Trophoblast cell (in vitro differentiated cells and primary cell): Measurements from ENCODE around the gene S100PBP.
"Not testable (repeated sequence)": the region's sequence is repeated elsewhere in the genome, so short reads cannot be mapped to it uniquely, and the experiment has no call there.

Experiments used
- DNase-seq, 2 donors: peaks; one replicate each; pipeline ENCODE4 v3.0.0-alpha.2; 2016
- H2AFZ ChIP-seq: 2 replicates; pipeline ENCODE4 v1.6.1; 2013; ENCODE audit warnings: low read length, moderate library complexity, mild to moderate bottlenecking; ENCODE audit not compliant: insufficient read depth, poor library complexity
- H2AK5ac ChIP-seq: 2 replicates; pipeline ENCODE4 v1.6.1; 2013; ENCODE audit warnings: mild to moderate bottlenecking, low read length
- H2BK120ac ChIP-seq: 2 replicates; pipeline ENCODE4 v1.6.1; 2013; ENCODE audit warnings: low read length, mild to moderate bottlenecking, moderate library complexity; ENCODE audit not compliant: insufficient read depth, poor library complexity
- H2BK12ac ChIP-seq: 2 replicates; pipeline ENCODE4 v1.6.1; 2013; ENCODE audit warnings: mild to moderate bottlenecking, low read length, moderate library complexity
- H2BK5ac ChIP-seq: 2 replicates; pipeline ENCODE4 v1.6.1; 2013; ENCODE audit warnings: low read length, low read depth, moderate library complexity, mild to moderate bottlenecking; ENCODE audit not compliant: poor library complexity
- H3K14ac ChIP-seq: 2 replicates; pipeline ENCODE4 v1.6.1; 2013; ENCODE audit warnings: mild to moderate bottlenecking, low read length
- H3K18ac ChIP-seq: 2 replicates; pipeline ENCODE4 v1.6.1; 2013; ENCODE audit warnings: mild to moderate bottlenecking, low read length
- H3K23ac ChIP-seq: 2 replicates; pipeline ENCODE4 v1.6.1; 2013; ENCODE audit warnings: low read length
- H3K27ac ChIP-seq: 2 replicates; pipeline ENCODE4 v1.5.1; 2013; ENCODE audit warnings: low read depth, mild to moderate bottlenecking, inconsistent platforms, low read length, moderate library complexity
- H3K27me3 ChIP-seq: 2 replicates; pipeline ENCODE4 v1.6.1; 2013; ENCODE audit warnings: inconsistent platforms, mild to moderate bottlenecking, low read length, moderate library complexity; ENCODE audit not compliant: insufficient read depth
- H3K36me3 ChIP-seq, 2 experiments: 1 replicate in 1 of 2; 2 replicates in 1 of 2; pipeline ENCODE4 v1.6.1; 2013; ENCODE audit warnings: low read length in 2 of 2, mild to moderate bottlenecking in 2 of 2, moderate library complexity in 1 of 2; ENCODE audit not compliant: insufficient read depth in 2 of 2, control insufficient read depth in 1 of 2
- H3K4ac ChIP-seq: 2 replicates; pipeline ENCODE4 v1.6.1; 2013; ENCODE audit warnings: low read depth, mild to moderate bottlenecking, low read length, moderate library complexity
- H3K4me1 ChIP-seq, 2 experiments: 1 replicate in 1 of 2; 2 replicates in 1 of 2; pipeline ENCODE4 v1.6.1; 2013; ENCODE audit warnings: low read length in 2 of 2, mild to moderate bottlenecking in 2 of 2, moderate library complexity in 1 of 2; ENCODE audit not compliant: insufficient read depth in 2 of 2, control insufficient read depth in 1 of 2
- H3K4me2 ChIP-seq: 2 replicates; pipeline ENCODE4 v1.6.1; 2013; ENCODE audit warnings: inconsistent platforms, mild to moderate bottlenecking, low read length, moderate library complexity
- H3K4me3 ChIP-seq: 2 replicates; pipeline ENCODE4 v1.5.1; 2013; ENCODE audit warnings: mild to moderate bottlenecking, low read depth, low read length, inconsistent platforms
- H3K79me1 ChIP-seq: one replicate; pipeline ENCODE4 v1.6.1; 2013; ENCODE audit warnings: low read length
- H3K79me2 ChIP-seq: 2 replicates; pipeline ENCODE4 v1.6.1; 2013; ENCODE audit warnings: low read length, mild to moderate bottlenecking; ENCODE audit not compliant: control insufficient read depth, insufficient read depth, poor library complexity
- H3K9ac ChIP-seq: 2 replicates; pipeline ENCODE4 v1.6.1; 2013; ENCODE audit warnings: mild to moderate bottlenecking, low read length
- H3K9me3 ChIP-seq: 2 replicates; pipeline ENCODE4 v1.6.1; 2013; ENCODE audit warnings: low read depth, mild to moderate bottlenecking, control low read depth, inconsistent platforms, low read length; ENCODE audit not compliant: insufficient read depth
- H4K12ac ChIP-seq: 2 replicates; pipeline ENCODE4 v1.6.1; 2013; ENCODE audit warnings: low read depth, mild to moderate bottlenecking, low read length, moderate library complexity
- H4K8ac ChIP-seq: 2 replicates; pipeline ENCODE4 v1.6.1; 2013; ENCODE audit warnings: low read depth, mild to moderate bottlenecking, low read length, moderate library complexity
- H4K91ac ChIP-seq: one replicate; pipeline ENCODE4 v1.6.1; 2013; ENCODE audit warnings: low read depth, mild to moderate bottlenecking, low read length, moderate library complexity
- WGBS: extraction: QIAGEN DNeasy Blood & Tissue Kit; methylation state at CpG from one replicate; pipeline ENCODE4 v1.1.7; 2013; ENCODE audit warnings: missing lambda C conversion rate; ENCODE audit not compliant: insufficient read length, insufficient coverage; ENCODE audit errors: extremely low coverage; 5-methylcytosine and 5-hydroxymethylcytosine counted together

S100PBP gene

GRCh38 chr1:32904797-32905196 lies 87.3 kb downstream of the S100PBP start:
- H3K27ac ChIP-seq = no peak overlapping the region
- no CpG with 5 or more reads among the region's 2 CpGs for WGBS

GRCh38 chr1:32905588-32905987 lies 88.1 kb downstream of the S100PBP start:
- H3K14ac ChIP-seq, H4K12ac ChIP-seq, H2BK5ac ChIP-seq, H2BK120ac ChIP-seq, H2AFZ ChIP-seq, H3K79me2 ChIP-seq, H3K9ac ChIP-seq, H3K4me2 ChIP-seq, H3K4ac ChIP-seq, H3K27ac ChIP-seq, H2BK12ac ChIP-seq, H4K8ac ChIP-seq, H3K4me3 ChIP-seq, H2AK5ac ChIP-seq, H3K18ac ChIP-seq, DNase-seq, H3K23ac ChIP-seq, H4K91ac ChIP-seq, H3K9me3 ChIP-seq, H3K36me3 ChIP-seq, H3K27me3 ChIP-seq: not testable (repeated sequence)
- no CpG with 5 or more reads among the region's 10 CpGs for WGBS
- Histone ChIP-seq H3K79me1 (peaks cover 16% of the 10 kb centered on the region), H3K4me1 (peaks cover 9 to 15% of the 10 kb centered on the region in 2 experiments)

More at GRCh38 chr1:32904797-32905196, 87.3 kb downstream of the S100PBP start:
- H2BK5ac ChIP-seq = no peak overlapping the region
- H3K4me3 ChIP-seq = no peak overlapping the region
- no peaks in the 10 kb centered on the region for H3K36me3 ChIP-seq
- no peak overlapping the region for H4K12ac ChIP-seq
- H3K79me1 ChIP-seq = peaks cover 19% of the 10 kb centered on the region
- H3K14ac ChIP-seq = no peak overlapping the region
- H2BK120ac ChIP-seq = no peak overlapping the region
- peaks cover 13% of the 10 kb centered on the region for H3K79me2 ChIP-seq
- no peak overlapping the region for H4K8ac ChIP-seq
- no peaks in the 10 kb centered on the region for H3K9me3 ChIP-seq
- no peak overlapping the region for H4K91ac ChIP-seq
- H3K4ac ChIP-seq = no peak overlapping the region
- no peak overlapping the region for H3K18ac ChIP-seq
- H2BK12ac ChIP-seq = no peak overlapping the region
- H3K23ac ChIP-seq = no peak overlapping the region
- H2AFZ ChIP-seq = no peak overlapping the region
- no peak for DNase-seq
- H2AK5ac ChIP-seq = no peak overlapping the region
- H3K9ac ChIP-seq = no peak overlapping the region
- no peak overlapping the region for H3K4me2 ChIP-seq
- no peaks in the 10 kb centered on the region for H3K27me3 ChIP-seq
- H3K4me1 ChIP-seq = peaks cover 15 to 22% of the 10 kb centered on the region in 2 experiments

GRCh38 chr1:32906654-32907053 lies 89.2 kb downstream of the S100PBP start:
- H4K12ac ChIP-seq = no peak overlapping the region
- H3K4ac ChIP-seq = no peak overlapping the region
- H3K27me3 ChIP-seq = no peaks in the 10 kb centered on the region
- no peak overlapping the region for H4K8ac ChIP-seq
- H3K18ac ChIP-seq = no peak overlapping the region
- no peak overlapping the region for H3K4me2 ChIP-seq
- no peak overlapping the region for H4K91ac ChIP-seq
- no peaks in the 10 kb centered on the region for H3K9me3 ChIP-seq
- WGBS = no CpG with 5 or more reads among the region's 7 CpGs
- H2BK12ac ChIP-seq = no peak overlapping the region
- H3K27ac ChIP-seq = no peak overlapping the region
- H2AFZ ChIP-seq = no peak overlapping the region
- H2BK5ac ChIP-seq = no peak overlapping the region
- peaks cover 4 to 9% of the 10 kb centered on the region in 2 experiments for H3K4me1 ChIP-seq
- no peak overlapping the region for H3K23ac ChIP-seq
- no peak overlapping the region for H3K4me3 ChIP-seq
- no peak overlapping the region for H3K9ac ChIP-seq
- no peak overlapping the region for H2BK120ac ChIP-seq
- no peak overlapping the region for H3K14ac ChIP-seq
- peaks cover 8% of the 10 kb centered on the region for H3K79me1 ChIP-seq
- no peak for DNase-seq
- peaks cover 1% of the 10 kb centered on the region for H3K79me2 ChIP-seq
- H3K36me3 ChIP-seq = no peaks in the 10 kb centered on the region
- no peak overlapping the region for H2AK5ac ChIP-seq

- H3K79me1 ChIP-seq = peaks cover 3% of the 10 kb centered on the region
- no peak overlapping the region for H2AK5ac ChIP-seq
- H3K18ac ChIP-seq = no peak overlapping the region
- no peaks in the 10 kb centered on the region for H3K79me2 ChIP-seq
- no peak overlapping the region for H2AFZ ChIP-seq
- H2BK12ac ChIP-seq = no peak overlapping the region
- H3K36me3 ChIP-seq = no peaks in the 10 kb centered on the region
- H3K4me2 ChIP-seq = no peak overlapping the region
- no peak overlapping the region for H2BK5ac ChIP-seq
- H3K27ac ChIP-seq = no peak overlapping the region
- no peak overlapping the region for H4K91ac ChIP-seq
- no peak overlapping the region for H3K14ac ChIP-seq
- H2BK120ac ChIP-seq = no peak overlapping the region
- peaks cover 3 to 4% of the 10 kb centered on the region in 2 experiments for H3K4me1 ChIP-seq
- H3K4me3 ChIP-seq = no peak overlapping the region
- no peak overlapping the region for H4K8ac ChIP-seq
- no peak overlapping the region for H3K9ac ChIP-seq
- H4K12ac ChIP-seq = no peak overlapping the region
- WGBS = no CpG with 5 or more reads among the region's 4 CpGs
- H3K23ac ChIP-seq = no peak overlapping the region
- H3K4ac ChIP-seq = no peak overlapping the region
- H3K9me3 ChIP-seq = no peaks in the 10 kb centered on the region
- no peak for DNase-seq
- H3K27me3 ChIP-seq = no peaks in the 10 kb centered on the region
Observed at GRCh38 chr1:32907435-32907834, 90.0 kb downstream of the S100PBP start.
